ENCODE measurements around the gene ALKBH5.
A peak's percentile ranks its signal among the peaks of the same experiment; 100 is the strongest.

Gene ALKBH5

DNA sequence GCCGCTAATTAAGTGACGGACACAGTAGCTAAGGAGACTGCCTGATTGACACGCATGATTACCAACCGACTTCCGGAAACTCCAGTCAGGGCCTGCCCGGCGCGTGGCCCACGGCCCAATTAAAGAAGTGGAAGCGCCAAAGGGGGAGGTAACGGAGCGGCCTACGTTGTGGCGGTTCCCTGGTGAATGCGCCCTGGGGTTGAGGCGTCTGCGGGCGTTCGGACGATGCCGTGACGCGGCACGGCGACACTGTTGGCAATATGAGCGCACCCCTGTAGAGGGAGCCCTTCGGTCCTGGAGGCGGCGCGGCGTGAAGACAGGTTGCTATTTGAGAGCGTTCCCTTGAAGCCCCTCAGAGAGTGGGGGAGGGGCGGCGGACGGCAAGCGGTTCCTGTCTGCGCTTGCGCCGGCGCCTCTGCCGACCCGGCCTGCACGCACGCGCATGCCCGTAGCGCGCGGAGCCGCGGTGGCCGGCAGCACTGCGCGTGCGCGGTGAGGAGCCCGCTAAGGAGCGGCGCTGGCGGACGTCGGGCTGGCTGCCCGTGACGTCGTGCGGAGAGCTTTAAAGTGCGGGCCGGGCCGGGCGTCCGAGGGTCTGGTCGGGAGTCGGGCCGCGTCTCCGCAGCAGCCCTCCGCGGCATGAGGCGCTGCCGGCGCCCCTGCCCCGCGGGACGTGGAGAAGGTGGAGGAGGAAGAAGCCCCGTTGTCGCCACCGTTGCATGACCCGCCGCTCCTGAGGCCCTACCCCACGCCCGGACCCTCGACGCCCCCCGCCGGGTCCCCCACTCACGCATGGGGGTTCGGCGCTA is at the start of gene ALKBH5:
Gene ALKBH5 (plus strand): TSS at position 495 of the 809 bp plus-strand sequence. CDS start 416 bp downstream, outside the sequence.
- peak; percentile 99 for DNase-seq (ENCODE audit: low spot score)

GRCh38 chr17:18136357-18136756 is 47.3 kb upstream of the ALKBH5 start:
- no peak for DNase-seq (ENCODE audit: low spot score)

DNA sequence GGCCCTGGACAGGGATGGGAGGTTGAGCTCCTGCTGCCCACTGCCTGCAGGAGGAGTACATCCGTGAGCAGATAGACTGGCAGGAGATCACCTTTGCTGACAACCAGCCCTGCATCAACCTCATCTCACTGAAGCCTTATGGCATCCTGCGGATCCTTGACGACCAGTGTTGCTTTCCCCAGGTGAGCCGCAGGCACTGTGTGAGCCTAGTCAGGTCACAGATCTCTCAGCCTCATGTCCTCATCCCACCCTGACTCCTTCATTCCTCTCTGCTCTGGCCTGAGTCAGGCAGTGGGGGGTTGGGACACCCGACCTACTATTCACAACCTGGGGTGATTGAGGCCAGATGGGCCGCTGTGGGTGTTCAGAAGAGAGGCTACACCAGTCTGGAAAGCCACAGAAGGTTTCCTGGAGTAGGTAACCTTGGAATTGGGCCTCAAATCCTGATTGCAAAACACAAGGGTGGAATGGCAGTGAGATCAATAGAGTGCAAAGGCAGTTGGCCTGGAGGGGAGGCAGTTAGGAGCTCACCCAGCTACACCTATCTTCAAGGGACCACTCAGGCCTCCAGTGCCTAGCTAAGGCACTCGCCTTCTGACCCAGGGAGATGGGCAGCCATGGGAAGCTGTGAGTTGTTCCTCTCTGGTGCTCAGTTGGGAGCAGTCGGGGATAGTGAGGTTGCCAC is 45.4 kb upstream of the ALKBH5 start:
- DNase-seq (ENCODE audit: low spot score), result no peak

GRCh38 chr17:18139092-18139491 is 44.5 kb upstream of the ALKBH5 start:
- no peak for DNase-seq (ENCODE audit: low spot score)

GRCh38 chr17:18139498-18139897 is 44.1 kb upstream of the ALKBH5 start:
- no peak for DNase-seq (ENCODE audit: low spot score)

GRCh38 chr17:18139949-18140348 is 43.7 kb upstream of the ALKBH5 start:
- DNase-seq (ENCODE audit: low spot score), result no peak

DNA sequence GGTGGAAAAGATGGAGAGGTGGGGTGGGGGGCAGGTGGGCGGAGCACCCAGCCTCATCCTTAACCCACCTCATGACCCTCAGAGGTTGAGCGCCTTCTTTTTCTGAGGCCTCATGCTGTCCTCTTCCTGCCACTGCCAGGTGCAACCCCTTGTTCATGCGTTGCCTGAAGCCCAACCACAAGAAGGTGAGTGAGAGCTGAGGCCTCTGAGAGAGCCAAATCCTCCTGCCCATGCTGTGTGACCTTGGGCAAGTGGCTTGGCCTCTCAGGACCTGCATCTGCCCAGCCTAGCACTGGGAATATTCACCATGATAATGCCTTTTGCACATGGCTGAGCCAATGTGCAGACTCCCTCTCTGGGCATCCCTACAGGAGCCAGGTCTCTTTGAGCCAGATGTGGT is 43.0 kb upstream of the ALKBH5 start:
- no peak for DNase-seq (ENCODE audit: low spot score)

DNA sequence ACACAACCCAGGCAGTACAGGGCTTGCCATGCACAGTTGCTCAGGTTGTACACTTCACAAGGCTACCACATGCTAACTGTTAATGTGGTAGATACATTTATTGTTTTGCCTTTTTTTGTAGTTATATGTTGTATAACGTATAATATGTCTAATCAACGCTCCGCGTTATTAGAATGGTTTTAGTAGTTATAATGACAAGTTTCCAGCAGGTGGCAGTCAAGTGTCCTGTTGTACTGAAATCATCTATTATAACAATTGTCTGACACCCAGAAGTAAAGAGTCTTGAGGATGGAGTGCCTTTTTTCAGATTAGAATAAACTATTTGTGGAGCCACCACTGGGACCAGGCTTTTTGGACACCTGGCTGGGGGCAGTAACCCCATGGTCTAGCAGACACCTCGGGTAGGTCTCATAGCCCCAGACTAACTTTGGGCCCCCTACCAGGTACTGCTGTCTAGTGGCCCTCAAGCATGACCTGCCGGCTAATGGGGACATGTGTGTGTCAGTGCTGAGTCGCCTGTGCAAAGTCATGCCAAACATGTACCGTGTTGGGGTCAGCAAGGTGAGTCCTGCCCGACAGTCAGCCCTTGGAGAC is 42.3 kb upstream of the ALKBH5 start:
- DNase-seq (ENCODE audit: low spot score), result peak; percentile 68

DNA sequence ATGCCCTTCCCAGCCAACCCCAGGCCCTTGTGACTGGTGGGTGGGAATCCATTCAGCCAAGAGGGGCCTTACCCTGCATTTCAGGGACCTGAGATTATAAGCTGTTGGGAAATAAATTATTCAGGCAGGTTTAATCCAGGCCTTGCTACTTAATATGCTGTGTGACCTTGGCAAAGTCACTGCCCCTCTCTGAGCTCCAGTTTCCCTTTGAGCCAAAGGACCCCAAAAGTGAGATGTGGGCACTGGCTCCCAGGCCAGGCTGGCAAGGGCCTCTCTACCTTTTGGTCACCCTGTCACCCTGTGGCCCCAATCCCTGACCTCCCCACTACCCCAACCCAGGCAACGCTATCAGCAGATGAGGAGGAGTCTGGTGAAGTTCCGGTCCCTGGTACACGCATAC is 41.2 kb upstream of the ALKBH5 start:
- DNase-seq (ENCODE audit: low spot score), result no peak

DNA sequence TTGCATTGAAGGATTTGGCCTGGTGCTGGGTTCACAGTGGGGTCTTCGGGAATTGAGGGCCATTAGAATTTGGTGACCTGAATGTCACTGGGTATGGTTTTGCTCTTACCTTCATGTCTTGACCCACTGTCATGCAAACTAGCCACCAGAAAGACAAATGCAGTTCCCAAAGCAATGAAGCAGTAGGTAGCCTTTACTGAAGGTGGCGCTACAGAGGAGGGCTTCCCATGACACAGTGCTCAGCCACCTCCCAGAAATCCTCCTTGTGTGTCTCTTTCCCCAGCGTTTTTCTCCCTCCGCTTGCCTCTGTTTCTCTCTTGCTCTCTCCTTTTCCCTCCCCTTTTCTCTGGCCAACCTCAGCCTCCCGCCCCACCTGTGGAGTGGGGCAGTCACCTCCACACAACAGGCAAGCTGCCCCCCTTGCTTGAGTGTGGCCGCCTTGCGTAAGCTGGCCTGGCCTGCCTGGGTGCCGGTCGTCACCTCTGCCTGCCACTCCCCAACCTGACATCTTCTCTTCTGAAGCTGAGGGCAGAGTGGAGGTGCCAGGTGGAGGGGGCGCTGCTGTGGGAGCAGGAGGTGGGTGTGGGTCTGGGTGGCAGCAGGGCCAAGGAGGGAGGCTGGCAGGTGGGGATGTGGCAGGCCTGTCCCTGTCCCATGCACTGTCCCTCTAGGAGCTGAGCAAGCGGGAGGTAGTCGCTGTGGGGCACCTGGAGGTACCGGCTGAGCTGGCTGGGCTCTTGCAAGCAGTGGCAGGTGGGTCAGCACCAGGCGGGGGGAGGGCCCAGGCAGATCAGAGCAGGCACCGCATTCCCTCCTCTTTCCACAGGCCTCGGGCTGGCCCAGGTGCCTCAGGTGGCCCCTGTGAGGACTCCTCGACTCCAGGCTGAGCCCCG is 40.3 kb upstream of the ALKBH5 start:
- no peak for DNase-seq (ENCODE audit: low spot score)

DNA sequence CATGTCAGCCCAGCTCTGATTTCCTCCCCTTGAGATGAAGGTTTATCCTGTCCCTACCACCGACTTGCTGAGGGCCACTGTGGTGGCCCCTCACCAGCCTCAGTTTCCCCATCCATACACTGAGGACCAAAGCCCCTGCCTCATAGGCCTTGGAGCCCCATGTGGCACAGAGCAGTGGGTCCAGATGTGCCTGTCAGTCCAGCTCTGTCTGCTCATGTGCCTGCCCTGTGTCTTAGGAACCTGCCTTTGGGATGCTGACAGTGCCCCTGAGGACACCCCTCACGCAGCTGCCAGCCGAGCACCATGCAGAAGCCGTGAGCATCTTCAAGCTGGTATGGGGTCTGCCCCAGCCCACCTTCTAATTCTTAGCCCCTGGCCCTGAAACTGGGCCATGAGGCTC is 39.4 kb upstream of the ALKBH5 start:
- DNase-seq (ENCODE audit: low spot score), result no peak

- DNase-seq (ENCODE audit: low spot score), result no peak
Observed at GRCh38 chr17:18144855-18145254, 38.8 kb upstream of the ALKBH5 start.

- no peak for DNase-seq (ENCODE audit: low spot score)
Observed at GRCh38 chr17:18145811-18146210, 37.8 kb upstream of the ALKBH5 start.

GRCh38 chr17:18146259-18146658 is 37.4 kb upstream of the ALKBH5 start:
- no peak for DNase-seq (ENCODE audit: low spot score)

DNA sequence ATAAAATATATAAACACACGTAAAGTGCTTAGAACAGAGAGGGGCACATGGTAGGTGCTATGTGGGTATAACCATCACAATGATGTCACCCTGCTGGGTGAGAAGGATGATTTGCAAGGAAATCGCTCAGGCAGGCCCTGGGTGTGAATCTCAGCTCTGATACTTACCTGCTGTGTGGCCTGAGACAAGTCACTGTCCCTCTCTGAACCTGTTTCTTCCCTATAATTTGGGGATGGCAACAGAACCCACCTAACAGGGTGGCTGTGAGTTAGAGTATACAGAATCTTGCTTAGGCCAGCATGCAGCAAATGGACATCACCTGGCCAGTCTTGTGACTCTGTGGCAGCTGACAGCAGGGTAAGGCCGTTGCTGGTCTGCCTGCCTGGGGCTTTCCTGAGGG is 36.6 kb upstream of the ALKBH5 start:
- DNase-seq (ENCODE audit: low spot score), result no peak

DNA sequence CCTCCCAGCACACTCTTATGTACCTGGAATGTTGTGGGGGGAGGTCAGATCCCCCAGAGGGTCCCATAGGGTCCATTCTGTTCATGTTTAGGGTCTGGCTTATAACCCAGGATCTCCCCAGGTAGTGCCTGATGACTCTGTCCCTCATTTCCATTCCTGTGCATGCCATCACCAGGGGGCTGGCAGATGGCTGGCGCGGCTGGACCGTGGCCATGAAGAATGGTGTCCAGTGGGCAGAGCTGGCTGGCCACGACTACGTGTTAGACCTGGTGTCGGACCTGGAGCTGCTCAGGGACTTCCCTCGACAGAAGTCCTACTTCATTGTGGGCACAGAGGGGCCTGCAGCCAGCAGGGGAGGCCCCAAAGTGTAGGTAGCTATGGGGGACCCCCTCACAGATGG is 35.0 kb upstream of the ALKBH5 start:
- DNase-seq (ENCODE audit: low spot score), result no peak

GRCh38 chr17:18151290-18151689 is 32.3 kb upstream of the ALKBH5 start:
- no peak for DNase-seq (ENCODE audit: low spot score)

GRCh38 chr17:18155179-18155578 is 28.4 kb upstream of the ALKBH5 start:
- no peak for DNase-seq (ENCODE audit: low spot score)

- no peak for DNase-seq (ENCODE audit: low spot score)
Observed at GRCh38 chr17:18156171-18156975, 27.3 kb upstream of the ALKBH5 start.

- DNase-seq (ENCODE audit: low spot score), result no peak
Observed at GRCh38 chr17:18156976-18157280, 26.7 kb upstream of the ALKBH5 start.

DNA sequence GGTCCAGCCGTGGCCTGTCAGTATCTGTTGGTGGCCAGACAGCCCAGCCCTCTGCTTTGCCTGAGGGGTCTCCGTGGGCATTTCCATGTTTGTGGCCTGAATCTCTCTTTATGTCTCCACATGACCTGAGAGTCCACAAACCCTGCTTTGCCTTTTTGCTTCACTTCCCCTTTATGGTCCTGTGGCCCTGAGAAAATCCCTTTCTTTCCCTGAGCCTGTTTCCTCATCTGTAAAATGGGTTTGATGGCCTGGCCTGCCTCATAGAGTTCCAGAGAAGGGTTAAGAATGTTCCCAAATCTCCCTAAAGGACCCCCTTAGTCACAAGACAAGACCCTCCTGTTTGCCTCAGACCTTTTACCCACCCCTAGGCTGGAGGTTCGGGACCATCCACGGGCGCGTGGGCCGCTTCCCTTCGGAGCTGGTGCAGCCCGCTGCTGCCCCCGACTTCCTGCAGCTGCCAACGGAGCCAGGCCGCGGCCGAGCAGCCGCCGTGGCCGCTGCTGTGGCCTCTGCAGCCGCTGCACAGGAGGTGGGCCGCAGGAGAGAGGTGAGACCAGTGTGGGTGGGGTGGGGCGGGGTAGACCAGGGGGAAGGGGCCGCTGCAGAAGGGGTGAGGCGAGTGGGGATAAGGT is 26.2 kb upstream of the ALKBH5 start:
- no peak for DNase-seq (ENCODE audit: low spot score)

All from CD4-positive, alpha-beta T cell treated with Interleukin-15 for 4 hours (primary cell).